HFFc6 (cell line): ENCODE results near the gene FSTL4. TPM values are rescaled to one million over a fixed set of nuclear protein-coding genes. Genes with fewer than 3 reads are reported as not detected.

Experiments used
- DNase-seq: peaks from one replicate; pipeline ENCODE4 v3.0.0-alpha.2; 2018
- H3K27ac Mint-ChIP-seq: 2 replicates; pipeline ENCODE4 v1.8.0; 2020; ENCODE audit warnings: mild to moderate bottlenecking, mixed read lengths
- H3K27me3 Mint-ChIP-seq: 2 replicates; pipeline ENCODE4 v1.8.0; 2021; ENCODE audit warnings: mild to moderate bottlenecking, moderate library complexity, mixed read lengths; ENCODE audit not compliant: insufficient read depth
- H3K36me3 Mint-ChIP-seq: 2 replicates; pipeline ENCODE4 v1.8.0; 2021; ENCODE audit warnings: low read depth, mixed read lengths
- H3K4me1 Mint-ChIP-seq: 2 replicates; pipeline ENCODE4 v1.8.0; 2020; ENCODE audit warnings: low read depth, mixed read lengths
- H3K4me3 Mint-ChIP-seq: 2 replicates; pipeline ENCODE4 v1.8.0; 2020; ENCODE audit warnings: mild to moderate bottlenecking, moderate library complexity, mixed read lengths
- H3K9me3 Mint-ChIP-seq: 2 replicates; pipeline ENCODE4 v1.8.0; 2020; ENCODE audit warnings: mild to moderate bottlenecking, mixed read lengths
- total RNA-seq, 6 experiments: library from RNA; stranded (reverse); fragmentation: NEBNext Ultra II Directional; extraction: Animal tissue kit (Norgen Biotek cat#: 25700); gene quantifications; 2 replicates in 1 of 6; 3 replicates in 5 of 6; pipeline ENCODE4 v1.2.3, GENCODE V29; 2021
- TF ChIP-seq, protein P1 (sequence below): fragments of 200-600 bp; sonication (generic); IDR thresholded peaks from 2 replicates; pipeline ENCODE4 v1.5.0; 2021; ENCODE audit warnings: antibody characterized with exemption, mild to moderate bottlenecking

Gene FSTL4
- total RNA-seq, 6 experiments from 2014 or later, result not detected

GRCh38 chr5:133412661-133413060 is 199.7 kb downstream of the FSTL4 start:
- TF ChIP-seq, protein P1, sequence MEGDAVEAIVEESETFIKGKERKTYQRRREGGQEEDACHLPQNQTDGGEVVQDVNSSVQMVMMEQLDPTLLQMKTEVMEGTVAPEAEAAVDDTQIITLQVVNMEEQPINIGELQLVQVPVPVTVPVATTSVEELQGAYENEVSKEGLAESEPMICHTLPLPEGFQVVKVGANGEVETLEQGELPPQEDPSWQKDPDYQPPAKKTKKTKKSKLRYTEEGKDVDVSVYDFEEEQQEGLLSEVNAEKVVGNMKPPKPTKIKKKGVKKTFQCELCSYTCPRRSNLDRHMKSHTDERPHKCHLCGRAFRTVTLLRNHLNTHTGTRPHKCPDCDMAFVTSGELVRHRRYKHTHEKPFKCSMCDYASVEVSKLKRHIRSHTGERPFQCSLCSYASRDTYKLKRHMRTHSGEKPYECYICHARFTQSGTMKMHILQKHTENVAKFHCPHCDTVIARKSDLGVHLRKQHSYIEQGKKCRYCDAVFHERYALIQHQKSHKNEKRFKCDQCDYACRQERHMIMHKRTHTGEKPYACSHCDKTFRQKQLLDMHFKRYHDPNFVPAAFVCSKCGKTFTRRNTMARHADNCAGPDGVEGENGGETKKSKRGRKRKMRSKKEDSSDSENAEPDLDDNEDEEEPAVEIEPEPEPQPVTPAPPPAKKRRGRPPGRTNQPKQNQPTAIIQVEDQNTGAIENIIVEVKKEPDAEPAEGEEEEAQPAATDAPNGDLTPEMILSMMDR, result no peak
- no peaks in the 10 kb centered on the region for H3K4me1 Mint-ChIP-seq
- H3K27me3 Mint-ChIP-seq, result peaks cover 29% of the 10 kb centered on the region
- DNase-seq, result no peak
- H3K36me3 Mint-ChIP-seq, result no peaks in the 10 kb centered on the region
- H3K27ac Mint-ChIP-seq, result no peak overlapping the region
- H3K4me3 Mint-ChIP-seq, result no peak overlapping the region
- H3K9me3 Mint-ChIP-seq, result no peaks in the 10 kb centered on the region

DNA sequence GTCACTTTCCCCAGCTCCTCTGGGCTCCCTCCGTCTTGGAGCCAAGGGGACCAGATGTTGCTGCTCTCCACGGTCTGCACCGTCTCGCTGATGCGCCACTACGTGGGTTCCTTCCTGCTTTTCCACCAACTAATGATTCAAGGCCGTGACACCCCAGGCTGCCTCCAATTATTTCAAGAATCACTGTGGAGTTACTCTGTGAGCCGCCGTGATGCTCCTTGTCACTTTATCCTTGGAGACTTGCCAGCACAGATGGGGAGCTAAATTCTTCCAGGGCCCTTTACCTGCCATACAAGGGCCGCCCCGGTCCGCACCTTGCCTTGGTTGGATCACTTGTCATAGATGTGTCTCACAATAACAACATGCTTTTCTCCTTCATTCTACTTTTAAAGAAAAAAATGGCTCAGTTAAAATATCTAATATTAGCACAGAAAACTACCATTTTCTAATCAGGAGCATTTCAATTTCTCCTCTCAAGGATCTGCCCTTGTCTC is 202.0 kb downstream of the FSTL4 start:
- no peak overlapping the region for H3K4me3 Mint-ChIP-seq
- no peak overlapping the region for H3K27ac Mint-ChIP-seq
- no peaks in the 10 kb centered on the region for H3K9me3 Mint-ChIP-seq
- H3K27me3 Mint-ChIP-seq, result peaks cover 24% of the 10 kb centered on the region
- no peaks in the 10 kb centered on the region for H3K4me1 Mint-ChIP-seq
- TF ChIP-seq, protein P1, result no peak
- DNase-seq, result no peak
- no peaks in the 10 kb centered on the region for H3K36me3 Mint-ChIP-seq

DNA sequence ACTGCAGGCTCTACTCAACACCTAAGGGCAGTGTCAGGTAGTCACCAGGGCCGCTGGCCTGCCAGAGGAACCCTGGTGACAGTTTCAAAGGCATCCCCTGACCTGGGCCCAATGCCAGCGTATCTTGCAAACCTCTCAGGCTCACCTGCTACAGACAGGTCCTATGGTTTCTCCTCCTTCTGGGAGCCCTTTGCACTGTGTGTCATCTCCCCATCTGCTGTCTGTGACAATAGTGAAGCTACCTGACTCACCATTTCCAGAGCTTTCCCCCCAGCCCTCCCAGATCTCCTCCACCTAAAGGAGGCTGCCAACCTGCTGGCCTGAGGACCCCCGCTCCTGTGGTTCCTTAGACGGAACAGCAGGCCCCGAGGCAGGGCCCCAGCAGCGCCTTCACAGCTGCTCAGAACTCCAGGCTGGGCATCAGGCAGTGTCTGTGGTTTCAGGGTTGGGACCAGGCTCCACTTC is 203.1 kb downstream of the FSTL4 start:
- Mint-ChIP-seq H3K27me3 (peaks cover 19% of the 10 kb centered on the region), H3K9me3 (no peaks in the 10 kb centered on the region), H3K27ac (no peak overlapping the region), H3K36me3 (no peaks in the 10 kb centered on the region), H3K4me3 (no peak overlapping the region), H3K4me1 (no peaks in the 10 kb centered on the region)
- DNase-seq, result no peak
- TF ChIP-seq, protein P1, result no peak

GRCh38 chr5:133408322-133408721 is 204.0 kb downstream of the FSTL4 start:
- TF ChIP-seq, protein P1, result 0 out of 2 replicates have a peak, but pooled peaks have one; percentile 9
- no peaks in the 10 kb centered on the region for H3K36me3 Mint-ChIP-seq
- no peak overlapping the region for H3K27ac Mint-ChIP-seq
- no peak overlapping the region for H3K4me3 Mint-ChIP-seq
- no peaks in the 10 kb centered on the region for H3K9me3 Mint-ChIP-seq
- no peaks in the 10 kb centered on the region for H3K4me1 Mint-ChIP-seq
- H3K27me3 Mint-ChIP-seq, result peaks cover 18% of the 10 kb centered on the region
- DNase-seq, result no peak

- Mint-ChIP-seq H3K4me1 (no peaks in the 10 kb centered on the region), H3K27me3 (peaks cover 17% of the 10 kb centered on the region), H3K36me3 (no peaks in the 10 kb centered on the region), H3K27ac (no peak overlapping the region), H3K4me3 (no peak overlapping the region), H3K9me3 (no peaks in the 10 kb centered on the region)
- DNase-seq, result no peak
- TF ChIP-seq, protein P1, result no peak
These were observed 205.2 kb downstream of the FSTL4 start for GRCh38 chr5:133406977-133407632.
